H1 (cell line): ENCODE results near the gene SOX8. TPM values are rescaled to one million over a fixed set of nuclear protein-coding genes. Genes with fewer than 3 reads are reported as not detected.
A peak's percentile ranks its signal among the peaks of the same experiment; 100 is the strongest.

Experiments
- CTCF ChIA-PET: fragments of 300-600 bp; sonication (Branson Sonifier 250); formaldehyde crosslinking; loops from one replicate; lab custom pipeline; 2021; ENCODE audit not compliant: partially characterized antibody; lab: Charles Lee
- POLR2A ChIA-PET: fragments of 300-600 bp; sonication (Branson Sonifier 250); formaldehyde crosslinking; loops from one replicate; lab custom pipeline; 2021; ENCODE audit warnings: inconsistent platforms; ENCODE audit not compliant: partially characterized antibody; lab: Charles Lee
- DNase-seq, 2 experiments: peaks; one replicate each; pipeline versions ENCODE4 v3.0.0 to v3.0.0-alpha.2; 2010 to 2022; ENCODE audit warnings: low spot score in 2 of 2, low read depth in 1 of 2, mixed read lengths in 1 of 2
- FAIRE-seq: peaks from 2 replicates; lab custom pipeline; 2011; peaks lifted over from hg19 to GRCh38; lab: Jason Lieb, UNC
- H2AFZ ChIP-seq: 2 replicates; pipeline ENCODE4 v1.8.1; 2012; ENCODE audit warnings: low read length, inconsistent platforms
- H2AK5ac ChIP-seq: 2 replicates; pipeline ENCODE4 v1.6.1; 2013; ENCODE audit warnings: low read depth, low read length
- H2BK120ac ChIP-seq: replicated peaks from 2 replicates; pipeline ENCODE3; 2013; ENCODE audit warnings: low read depth, low read length, inconsistent platforms
- H2BK12ac ChIP-seq: 2 replicates; pipeline ENCODE4 v1.6.1; 2013; ENCODE audit warnings: low read depth, low read length
- H2BK15ac ChIP-seq: 2 replicates; pipeline ENCODE4 v1.6.1; 2013; ENCODE audit warnings: low read length
- H2BK20ac ChIP-seq: 2 replicates; pipeline ENCODE4 v1.6.1; 2013; ENCODE audit warnings: low read length
- H2BK5ac ChIP-seq: 2 replicates; pipeline ENCODE4 v1.6.1; 2013; ENCODE audit warnings: low read depth, low read length
- H3K14ac ChIP-seq: 2 replicates; pipeline ENCODE4 v1.6.1; 2013; ENCODE audit warnings: inconsistent platforms; ENCODE audit not compliant: insufficient read length
- H3K18ac ChIP-seq: 2 replicates; pipeline ENCODE4 v1.6.1; 2013; ENCODE audit warnings: low read length; ENCODE audit errors: extremely low read depth
- H3K23ac ChIP-seq: 2 replicates; pipeline ENCODE4 v1.6.1; 2013; ENCODE audit warnings: inconsistent platforms; ENCODE audit not compliant: insufficient read length
- H3K23me2 ChIP-seq: 2 replicates; pipeline ENCODE4 v1.6.1; 2013; ENCODE audit warnings: low read depth, low read length
- H3K27ac ChIP-seq: 2 replicates; pipeline ENCODE4 v1.6.1; 2011; ENCODE audit warnings: low read depth, low read length, inconsistent platforms
- H3K27me3 ChIP-seq, 4 experiments: replicated peaks in 1 of 4; 1 replicate in 1 of 4; 2 replicates in 3 of 4; pipeline versions ENCODE4 v1.6.1 to v1.8.1; 2011 to 2013; ENCODE audit warnings: low read length in 3 of 4, mild to moderate bottlenecking in 3 of 4, inconsistent platforms in 2 of 4, mixed read lengths in 2 of 4, moderate library complexity in 1 of 4; ENCODE audit not compliant: control insufficient read depth in 3 of 4, insufficient read depth in 3 of 4; ENCODE audit errors: extremely low read depth in 1 of 4
- H3K36me3 ChIP-seq, 4 experiments: 2 replicates each; pipeline versions ENCODE4 v1.6.1 to v1.8.1; 2011 to 2013; ENCODE audit warnings: mild to moderate bottlenecking in 4 of 4, low read length in 3 of 4, moderate library complexity in 2 of 4, control low read depth in 1 of 4, inconsistent platforms in 1 of 4; ENCODE audit not compliant: insufficient read depth in 4 of 4, control insufficient read depth in 2 of 4
- H3K4ac ChIP-seq: replicated peaks from 2 replicates; pipeline ENCODE3; 2013; ENCODE audit warnings: low read length, low read depth, mixed read lengths, inconsistent platforms; ENCODE audit not compliant: insufficient read length
- H3K4me1 ChIP-seq, 4 experiments: replicated peaks in 1 of 4; 1 replicate in 1 of 4; 2 replicates in 3 of 4; pipeline versions ENCODE4 v1.6.1 to v1.8.1; 2011 to 2013; ENCODE audit warnings: low read length in 3 of 4, inconsistent platforms in 2 of 4, mixed read lengths in 1 of 4; ENCODE audit not compliant: insufficient read depth in 4 of 4, control insufficient read depth in 3 of 4
- H3K4me2 ChIP-seq, 2 experiments: 2 replicates each; pipeline versions ENCODE4 v1.6.1 to v1.8.1; 2011 to 2013; ENCODE audit warnings: low read depth in 2 of 2, low read length in 2 of 2, control low read depth in 1 of 2, inconsistent platforms in 1 of 2, mild to moderate bottlenecking in 1 of 2; ENCODE audit not compliant: insufficient read depth in 1 of 2
- H3K4me3 ChIP-seq, 4 experiments: fragments of 200-600, 300-600 bp in 1 of 4; sonication (generic), shearing (Covaris generic), sonication (Bioruptor Twin) in 1 of 4; 2 replicates each; pipeline versions ENCODE4 v1.5.1 to v1.8.1; 2011 to 2016; ENCODE audit warnings: low read length in 4 of 4, low read depth in 3 of 4, control low read depth in 2 of 4, inconsistent platforms in 2 of 4, mild to moderate bottlenecking in 2 of 4, mixed read lengths in 1 of 4, moderate library complexity in 1 of 4; ENCODE audit not compliant: insufficient read depth in 2 of 4; ENCODE audit errors: extremely low read depth in 1 of 4
- H3K56ac ChIP-seq: replicated peaks from 2 replicates; pipeline ENCODE3; 2013; ENCODE audit warnings: low read depth, mild to moderate bottlenecking, mixed read lengths, low read length, inconsistent platforms; ENCODE audit not compliant: insufficient read length
- H3K79me1 ChIP-seq: 2 replicates; pipeline ENCODE4 v1.6.1; 2013; ENCODE audit warnings: low read depth, low read length, control low read depth
- H3K79me2 ChIP-seq, 2 experiments: 2 replicates each; pipeline versions ENCODE4 v1.6.1 to v1.8.1; 2012 to 2013; ENCODE audit warnings: low read length in 2 of 2, mild to moderate bottlenecking in 2 of 2, inconsistent platforms in 1 of 2; ENCODE audit not compliant: insufficient read depth in 2 of 2, control insufficient read depth in 1 of 2
- H3K9ac ChIP-seq, 4 experiments: replicated peaks in 1 of 4; 1 replicate in 1 of 4; 2 replicates in 3 of 4; pipeline versions ENCODE4 v1.6.1 to v1.8.1; 2011 to 2013; ENCODE audit warnings: low read depth in 3 of 4, low read length in 3 of 4, control low read depth in 2 of 4, mild to moderate bottlenecking in 2 of 4, moderate library complexity in 2 of 4, inconsistent platforms in 1 of 4; ENCODE audit errors: extremely low read depth in 1 of 4
- H3K9me3 ChIP-seq, 2 experiments: 2 replicates each; pipeline versions ENCODE4 v1.6.1 to v1.8.1; 2012 to 2013; ENCODE audit warnings: mild to moderate bottlenecking in 2 of 2, moderate library complexity in 2 of 2, control low read depth in 1 of 2, inconsistent platforms in 1 of 2, low read depth in 1 of 2, low read length in 1 of 2, mixed read lengths in 1 of 2; ENCODE audit not compliant: insufficient read depth in 2 of 2
- H4K20me1 ChIP-seq, 2 experiments: replicated peaks in 1 of 2; 2 replicates each; pipeline versions ENCODE3 to v1.8.1; 2011 to 2013; ENCODE audit warnings: inconsistent platforms in 2 of 2, low read length in 2 of 2, mild to moderate bottlenecking in 1 of 2; ENCODE audit not compliant: insufficient read depth in 2 of 2, control insufficient read depth in 1 of 2
- H4K5ac ChIP-seq: 2 replicates; pipeline ENCODE4 v1.6.1; 2013; ENCODE audit warnings: low read length, low read depth, mixed read lengths, inconsistent platforms; ENCODE audit not compliant: insufficient read length
- H4K8ac ChIP-seq: 2 replicates; pipeline ENCODE4 v1.8.0; 2013; ENCODE audit warnings: mild to moderate bottlenecking, moderate library complexity, low read length, inconsistent platforms; ENCODE audit not compliant: insufficient read depth; ENCODE audit errors: extremely low read depth
- H4K91ac ChIP-seq: replicated peaks from 2 replicates; pipeline ENCODE3; 2013; ENCODE audit warnings: low read length, mixed read lengths, inconsistent platforms; ENCODE audit not compliant: insufficient read length
- BCL11A ChIP-seq, 2 experiments: IDR thresholded peaks; one replicate each; pipeline ENCODE4 v1.6.1; 2011; ENCODE audit warnings: low read depth in 2 of 2, low read length in 2 of 2, mild to moderate bottlenecking in 2 of 2
- BRCA1 ChIP-seq: IDR thresholded peaks from 2 replicates; pipeline ENCODE4 v1.6.1; 2012; ENCODE audit warnings: low read depth, low read length, improper control_type of control experiment
- CTBP2 ChIP-seq: IDR thresholded peaks from 2 replicates; pipeline ENCODE4 v1.7.0; 2011; ENCODE audit warnings: borderline replicate concordance, mild to moderate bottlenecking, moderate library complexity, mixed read lengths, low read length; ENCODE audit not compliant: insufficient read depth, insufficient read length
- CTCF ChIP-seq, 3 experiments: IDR thresholded peaks; 1 replicate in 2 of 3; 2 replicates in 1 of 3; pipeline versions ENCODE4 v1.5.1 to v1.6.1; 2011; ENCODE audit warnings: low read length in 3 of 3, mild to moderate bottlenecking in 3 of 3, inconsistent platforms in 2 of 3, low read depth in 1 of 3, moderate library complexity in 1 of 3; ENCODE audit not compliant: insufficient read depth in 1 of 3; ENCODE audit errors: control extremely low read depth in 1 of 3
- FOSL1 ChIP-seq: IDR thresholded peaks from 2 replicates; pipeline ENCODE4 v1.6.1; 2011; ENCODE audit warnings: mild to moderate bottlenecking, low read depth, low read length, moderate library complexity; ENCODE audit not compliant: insufficient read depth
- POU5F1 ChIP-seq: IDR thresholded peaks from 2 replicates; pipeline ENCODE4 v1.6.1; 2011; ENCODE audit warnings: low read depth, mild to moderate bottlenecking, low read length, moderate library complexity
- SAP30 ChIP-seq: fragments of 300-600 bp; sonication (generic); IDR thresholded peaks from 2 replicates; pipeline ENCODE4 v1.7.1; 2012; ENCODE audit warnings: low read length, moderate library complexity, mild to moderate bottlenecking, inconsistent platforms; ENCODE audit not compliant: insufficient read depth, insufficient replicate concordance
- SIN3A ChIP-seq, 2 experiments: IDR thresholded peaks in 1 of 2; conservative IDR thresholded peaks in 1 of 2; 2 replicates each; pipeline ENCODE4 v1.6.1; 2011 to 2012; ENCODE audit warnings: low read length in 2 of 2, improper control_type of control experiment in 1 of 2, low read depth in 1 of 2, mild to moderate bottlenecking in 1 of 2
- TCF12 ChIP-seq: IDR thresholded peaks from 2 replicates; pipeline ENCODE4 v1.6.1; 2011; ENCODE audit warnings: low read depth, mild to moderate bottlenecking, low read length
- ZNF274 ChIP-seq: IDR thresholded peaks from 2 replicates; pipeline ENCODE4 v1.7.0; 2012; ENCODE audit warnings: low read length, borderline replicate concordance; ENCODE audit errors: extremely low read depth
- WGBS, 2 experiments: shearing (Covaris generic) in 1 of 2; methylation state at CpG; one replicate each; pipeline versions ENCODE4 v1.1.6 to v1.1.7; 2013 to 2015; ENCODE audit warnings: low lambda C conversion rate in 2 of 2, mixed read lengths in 2 of 2, inconsistent platforms in 1 of 2, low coverage in 1 of 2, missing lambda C conversion rate in 1 of 2; ENCODE audit not compliant: insufficient replicate concordance in 2 of 2, insufficient coverage in 1 of 2, insufficient read length in 1 of 2; ENCODE audit errors: extremely low coverage in 1 of 2, missing lambda C conversion rate in 1 of 2; 5-methylcytosine and 5-hydroxymethylcytosine counted together
- polyA plus RNA-seq, 7 experiments: library from polyadenylated mRNA; depleted of rRNA in 3 of 7; stranded (reverse) in 5 of 7; unstranded in 2 of 7; fragments of >200 nt in 5 of 7; fragments of 200-250 nt in 2 of 7; gene quantifications; 1 replicate in 5 of 7; 2 replicates in 1 of 7; 4 replicates in 1 of 7; pipeline versions ENCODE4 v1.2.1 to v1.2.3, GENCODE V29; 2011 to 2013; ENCODE audit warnings: missing spikeins in 2 of 7, mixed read lengths in 2 of 7
- total RNA-seq: library from RNA; stranded (reverse); fragmentation: NEBNext Ultra II Directional; extraction: Animal tissue kit (Norgen Biotek cat#: 25700); gene quantifications from 2 replicates; pipeline ENCODE4 v1.2.1, GENCODE V29; 2021

The SOX8 gene
- total and polyA plus RNA-seq, 2 of the 8 experiments (the other 6 are each of a cell fraction or from before 2014, with no cell fraction given) = 2.2 to 5.7 TPM

GRCh38 chr16:984121-984694 is 2.6 kb downstream of the SOX8 start:
- H4K5ac ChIP-seq = no peak overlapping the region
- ChIA-PET POLR2A (no interaction called here), CTCF (interaction anchor here (0.5 kb wide), 1 partner anchor 139 kb away, joined by 3 read pairs; no protein-coding TSS in a partner anchor)
- H4K8ac ChIP-seq = 0 out of 2 replicates have a peak overlapping the region, but pooled peaks have one; percentile 35
- H3K4me1 ChIP-seq = peaks cover 0 to 16% (median 7%) of the 10 kb centered on the region in 4 experiments; a peak in 6 of 7 replicates
- H3K4me2 ChIP-seq = no peak overlapping the region
- H3K9ac ChIP-seq = no peak overlapping the region
- H3K23me2 ChIP-seq = peaks cover 3% of the 10 kb centered on the region; the same call in 1 of the 2 replicates
- FAIRE-seq (no peak), DNase-seq (no peak)
- no peak overlapping the region for H2BK5ac ChIP-seq
- H2BK12ac ChIP-seq = no peak overlapping the region
- H2BK20ac ChIP-seq = no peak overlapping the region
- no peak overlapping the region for H2AFZ ChIP-seq
- no peak overlapping the region for H3K27ac ChIP-seq
- no peak overlapping the region for H2BK120ac ChIP-seq
- no peak overlapping the region for H3K56ac ChIP-seq
- H4K91ac ChIP-seq = no peak overlapping the region
- H3K23ac ChIP-seq = no peak overlapping the region
- H3K4ac ChIP-seq = no peak overlapping the region
- H2BK15ac ChIP-seq = no peak overlapping the region
- peaks cover 26 to 35% (median 33%) of the 10 kb centered on the region in 4 experiments for H3K27me3 ChIP-seq
- H3K36me3 ChIP-seq = peaks cover 0 to 6% (median 0%) of the 10 kb centered on the region in 4 experiments; a peak in 1 of 8 replicates
- H3K79me1 ChIP-seq = peaks cover 2% of the 10 kb centered on the region; the same call in 1 of the 2 replicates
- H3K4me3 ChIP-seq = no peak overlapping the region
- no peak overlapping the region for H2AK5ac ChIP-seq
- H4K20me1 ChIP-seq = peaks cover 3 to 7% of the 10 kb centered on the region in 2 experiments
- no peak overlapping the region for H3K18ac ChIP-seq
- H3K9me3 ChIP-seq = no peaks in the 10 kb centered on the region
- 82% methylated on average over 16 of the region's 22 CpGs; no CpG with 5 or more reads in 1 of the 2 experiments for WGBS, 2 experiments
- no peaks in the 10 kb centered on the region for H3K79me2 ChIP-seq
- no peak overlapping the region for H3K14ac ChIP-seq
- no peak for TF ChIP-seq ZNF274
- TF ChIP-seq POU5F1 = no peak
- TF ChIP-seq SAP30 = no peak
- TF ChIP-seq CTBP2 = no peak
- no peak for TF ChIP-seq CTCF (IDR thresholded peaks at IDR 0.05; ENCODE audit: control extremely low read depth in 1 of 3, insufficient read depth in 1 of 3, low read depth in 1 of 3, low read length in 3 of 3)
- no peak for TF ChIP-seq SIN3A (conservative IDR thresholded peaks at IDR 0.05 in 1 of 2, IDR thresholded peaks at IDR 0.05 in 1 of 2; ENCODE audit: low read depth in 1 of 2, low read length in 2 of 2)
- TF ChIP-seq TCF12 = no peak
- TF ChIP-seq BCL11A (IDR thresholded peaks at IDR 0.05; ENCODE audit: low read depth in 2 of 2, low read length in 2 of 2) = no peak
- TF ChIP-seq FOSL1 = no peak
- no peak for TF ChIP-seq BRCA1
